H1 (cell line): ENCODE measurements around the gene EEF1A2. TPM values are rescaled to one million over a fixed set of nuclear protein-coding genes. Genes with fewer than 3 reads are reported as not detected.

Experiments used
- CHD7 ChIP-seq: fragments of 300-600 bp; sonication (generic); IDR thresholded peaks from 2 replicates; pipeline ENCODE4 v1.7.1; 2012; ENCODE audit warnings: low read length, moderate library complexity, mild to moderate bottlenecking, inconsistent platforms; ENCODE audit not compliant: insufficient replicate concordance
- polyA plus RNA-seq, 7 experiments: library from polyadenylated mRNA; depleted of rRNA in 3 of 7; stranded (reverse) in 5 of 7; unstranded in 2 of 7; fragments of >200 nt in 5 of 7; fragments of 200-250 nt in 2 of 7; gene quantifications; 1 replicate in 5 of 7; 2 replicates in 1 of 7; 4 replicates in 1 of 7; pipeline versions ENCODE4 v1.2.1 to v1.2.3, GENCODE V29; 2011 to 2013; ENCODE audit warnings: missing spikeins in 2 of 7, mixed read lengths in 2 of 7
- total RNA-seq: library from RNA; stranded (reverse); fragmentation: NEBNext Ultra II Directional; extraction: Animal tissue kit (Norgen Biotek cat#: 25700); gene quantifications from 2 replicates; pipeline ENCODE4 v1.2.1, GENCODE V29; 2021

EEF1A2 gene
- total and polyA plus RNA-seq, 2 of the 8 experiments (the other 6 are each of a cell fraction or from before 2014, with no cell fraction given): 7.4 to 25.8 TPM

GRCh38 chr20:63529861-63530787 is 31.2 kb upstream of the EEF1A2 start (continued):
- no peak for TF ChIP-seq CHD7
